Stimulated activated CD8-positive, alpha-beta memory T cell treated with anti-CD3 and anti-CD28 coated beads, Interleukin-7, amount 100 ng/mL, for 4 hours (primary cell): Measurements from ENCODE around the gene TMEM229A.
"Not testable (repeated sequence)": the region's sequence is repeated elsewhere in the genome, so short reads cannot be mapped to it uniquely, and the experiment has no call there.

Experiments used
- DNase-seq, 2 donors: peaks; one replicate each; pipeline ENCODE4 v3.0.0-alpha.2; 2020; ENCODE audit warnings: low read depth in 2 of 2

The TMEM229A gene

GRCh38 chr7:124032369-124033094 lies at the start of gene TMEM229A:
TMEM229A (minus strand) TSS chr7:124033067; CDS start chr7:124033003, 64 bp downstream.
- DNase-seq: no peak

GRCh38 chr7:124082234-124082633 lies 49.4 kb upstream of the TMEM229A start:
- DNase-seq: not testable (repeated sequence)

GRCh38 chr7:124077546-124077945 lies 44.7 kb upstream of the TMEM229A start:
- DNase-seq: no peak

- DNase-seq: no peak
Observed at GRCh38 chr7:124076841-124077240, 44.0 kb upstream of the TMEM229A start.

- no peak for DNase-seq
Observed at GRCh38 chr7:124074007-124074406, 41.1 kb upstream of the TMEM229A start.

GRCh38 chr7:124073310-124073645 lies 40.4 kb upstream of the TMEM229A start:
- DNase-seq: no peak

GRCh38 chr7:124072603-124073309 lies 39.9 kb upstream of the TMEM229A start:
- DNase-seq: no peak

- no peak for DNase-seq
Observed at GRCh38 chr7:124071843-124072242, 39.0 kb upstream of the TMEM229A start.

GRCh38 chr7:124062171-124062570 lies 29.3 kb upstream of the TMEM229A start:
- no peak for DNase-seq

GRCh38 chr7:124060528-124060927 lies 27.7 kb upstream of the TMEM229A start:
- no peak for DNase-seq

- no peak for DNase-seq
Observed at GRCh38 chr7:124059375-124059774, 26.5 kb upstream of the TMEM229A start.

- DNase-seq: no peak
Observed at GRCh38 chr7:124058515-124058914, 25.6 kb upstream of the TMEM229A start.

GRCh38 chr7:124057872-124058271 lies 25.0 kb upstream of the TMEM229A start:
- DNase-seq: no peak

GRCh38 chr7:124056234-124056633 lies 23.4 kb upstream of the TMEM229A start:
- no peak for DNase-seq

GRCh38 chr7:124051681-124052377 lies 19.0 kb upstream of the TMEM229A start:
- no peak for DNase-seq

- DNase-seq: no peak
Observed at GRCh38 chr7:124042826-124043225, 10.0 kb upstream of the TMEM229A start.

GRCh38 chr7:124041439-124041838 lies 8.6 kb upstream of the TMEM229A start:
- DNase-seq: no peak

GRCh38 chr7:124037902-124038301 lies 5.0 kb upstream of the TMEM229A start:
- DNase-seq: not testable (repeated sequence)

GRCh38 chr7:124035706-124036105 lies 2.8 kb upstream of the TMEM229A start:
- DNase-seq: no peak

- DNase-seq: no peak
Observed at GRCh38 chr7:124034754-124035100, 1.9 kb upstream of the TMEM229A start.

GRCh38 chr7:124033807-124034753 lies 1.2 kb upstream of the TMEM229A start:
- DNase-seq: no peak
